ENCODE measurements around the gene PARK7. TPM values are rescaled to one million over a fixed set of nuclear protein-coding genes. Genes with fewer than 3 reads are reported as not detected.

PARK7 gene
- total RNA-seq, 1 donor from 2014 or later = 196 TPM

- H3K27ac Mint-ChIP-seq (ENCODE audit: unreplicated experiment) = no peak overlapping the region
- TF ChIP-seq CTCF (IDR thresholded peaks at IDR 0.05; ENCODE audit: partially characterized antibody, unreplicated experiment) = no peak
- H3K27me3 Mint-ChIP-seq (ENCODE audit: unreplicated experiment) = no peaks in the 10 kb centered on the region
- H3K4me3 Mint-ChIP-seq (ENCODE audit: unreplicated experiment) = no peak overlapping the region
- peaks cover 2% of the 10 kb centered on the region for H3K9me3 Mint-ChIP-seq (ENCODE audit: unreplicated experiment)
- H3K4me1 Mint-ChIP-seq (ENCODE audit: low read depth, unreplicated experiment) = no peaks in the 10 kb centered on the region
- no peak for DNase-seq
- H3K36me3 Mint-ChIP-seq (ENCODE audit: unreplicated experiment) = no peaks in the 10 kb centered on the region
These were observed 43.5 kb downstream of the PARK7 start for GRCh38 chr1:8004803-8005573.

- H3K4me1 Mint-ChIP-seq (ENCODE audit: low read depth, unreplicated experiment) = no peaks in the 10 kb centered on the region
- H3K36me3 Mint-ChIP-seq (ENCODE audit: unreplicated experiment) = no peaks in the 10 kb centered on the region
- peaks cover 3% of the 10 kb centered on the region for H3K9me3 Mint-ChIP-seq (ENCODE audit: unreplicated experiment)
- no peak for TF ChIP-seq CTCF (IDR thresholded peaks at IDR 0.05; ENCODE audit: partially characterized antibody, unreplicated experiment)
- DNase-seq = no peak
- no peak overlapping the region for H3K4me3 Mint-ChIP-seq (ENCODE audit: unreplicated experiment)
- H3K27me3 Mint-ChIP-seq (ENCODE audit: unreplicated experiment) = no peaks in the 10 kb centered on the region
- no peak overlapping the region for H3K27ac Mint-ChIP-seq (ENCODE audit: unreplicated experiment)
These were observed 44.8 kb downstream of the PARK7 start for GRCh38 chr1:8006037-8006963.

- no peaks in the 10 kb centered on the region for H3K4me1 Mint-ChIP-seq (ENCODE audit: low read depth, unreplicated experiment)
- H3K27me3 Mint-ChIP-seq (ENCODE audit: unreplicated experiment) = no peaks in the 10 kb centered on the region
- H3K36me3 Mint-ChIP-seq (ENCODE audit: unreplicated experiment) = no peaks in the 10 kb centered on the region
- no peak overlapping the region for H3K27ac Mint-ChIP-seq (ENCODE audit: unreplicated experiment)
- peaks cover 1% of the 10 kb centered on the region for H3K9me3 Mint-ChIP-seq (ENCODE audit: unreplicated experiment)
- no peak for TF ChIP-seq CTCF (IDR thresholded peaks at IDR 0.05; ENCODE audit: partially characterized antibody, unreplicated experiment)
- H3K4me3 Mint-ChIP-seq (ENCODE audit: unreplicated experiment) = no peak overlapping the region
- no peak for DNase-seq
These were observed 47.8 kb downstream of the PARK7 start for GRCh38 chr1:8009043-8010002.

GRCh38 chr1:8010080-8010664, 48.7 kb downstream of the PARK7 start:
- DNase-seq = no peak
- Mint-ChIP-seq H3K27me3 (ENCODE audit: unreplicated experiment) (no peaks in the 10 kb centered on the region), H3K27ac (ENCODE audit: unreplicated experiment) (no peak overlapping the region), H3K36me3 (ENCODE audit: unreplicated experiment) (no peaks in the 10 kb centered on the region), H3K4me1 (ENCODE audit: low read depth, unreplicated experiment) (no peaks in the 10 kb centered on the region), H3K4me3 (ENCODE audit: unreplicated experiment) (no peak overlapping the region), H3K9me3 (ENCODE audit: unreplicated experiment) (peaks cover 1% of the 10 kb centered on the region)
- TF ChIP-seq CTCF (IDR thresholded peaks at IDR 0.05; ENCODE audit: partially characterized antibody, unreplicated experiment) = no peak

Data from glutamatergic neuron (in vitro differentiated cells).